Tibial nerve (tissue), 4 donors: ENCODE results near the gene PPOX.

Source experiments
- EP300 ChIP-seq, 2 donors: sonication (generic); formaldehyde crosslinking; IDR thresholded peaks; one replicate each; pipeline ENCODE4 v1.6.1; 2017; ENCODE audit warnings: antibody characterized with exemption in 2 of 2, mild to moderate bottlenecking in 1 of 2
- POLR2A ChIP-seq, 2 donors: fragments of 450-650 bp; IDR thresholded peaks; one replicate each; pipeline ENCODE4 v1.6.1; 2017; ENCODE audit warnings: antibody characterized with exemption in 2 of 2, mild to moderate bottlenecking in 2 of 2, moderate library complexity in 2 of 2
- TF ChIP-seq, protein P1 (sequence below), 5 experiments: fragments of 200-600 bp in 3 of 5; fragments of 450-650 bp in 2 of 5; sonication (generic) in 3 of 5; IDR thresholded peaks; one replicate each; pipeline ENCODE4 v1.5.1; 2016 to 2019; ENCODE audit warnings: antibody characterized with exemption in 5 of 5, mild to moderate bottlenecking in 3 of 5, moderate library complexity in 2 of 5

- TF ChIP-seq, protein P1, sequence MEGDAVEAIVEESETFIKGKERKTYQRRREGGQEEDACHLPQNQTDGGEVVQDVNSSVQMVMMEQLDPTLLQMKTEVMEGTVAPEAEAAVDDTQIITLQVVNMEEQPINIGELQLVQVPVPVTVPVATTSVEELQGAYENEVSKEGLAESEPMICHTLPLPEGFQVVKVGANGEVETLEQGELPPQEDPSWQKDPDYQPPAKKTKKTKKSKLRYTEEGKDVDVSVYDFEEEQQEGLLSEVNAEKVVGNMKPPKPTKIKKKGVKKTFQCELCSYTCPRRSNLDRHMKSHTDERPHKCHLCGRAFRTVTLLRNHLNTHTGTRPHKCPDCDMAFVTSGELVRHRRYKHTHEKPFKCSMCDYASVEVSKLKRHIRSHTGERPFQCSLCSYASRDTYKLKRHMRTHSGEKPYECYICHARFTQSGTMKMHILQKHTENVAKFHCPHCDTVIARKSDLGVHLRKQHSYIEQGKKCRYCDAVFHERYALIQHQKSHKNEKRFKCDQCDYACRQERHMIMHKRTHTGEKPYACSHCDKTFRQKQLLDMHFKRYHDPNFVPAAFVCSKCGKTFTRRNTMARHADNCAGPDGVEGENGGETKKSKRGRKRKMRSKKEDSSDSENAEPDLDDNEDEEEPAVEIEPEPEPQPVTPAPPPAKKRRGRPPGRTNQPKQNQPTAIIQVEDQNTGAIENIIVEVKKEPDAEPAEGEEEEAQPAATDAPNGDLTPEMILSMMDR (IDR thresholded peaks at IDR 0.05) = peak in 1 of 5 experiments; percentile 13
- TF ChIP-seq POLR2A (IDR thresholded peaks at IDR 0.05) (peak; percentile 68 to 87), EP300 (IDR thresholded peaks at IDR 0.05) (peak; percentile 65 to 94)
These were observed 11.1 kb downstream of the PPOX start, which contains the start of gene B4GALT3 for GRCh38 chr1:161177112-161177935.
